ENCODE results near the gene ATP2A2. TPM values are rescaled to one million over a fixed set of nuclear protein-coding genes. Genes with fewer than 3 reads are reported as not detected.

Gene ATP2A2
- total and polyA plus RNA-seq, 2 donors from 2014 or later = 37.2 to 221 TPM

GRCh38 chr12:110349514-110350151 lies 68.6 kb downstream of the ATP2A2 start:
- no peaks in the 10 kb centered on the region for H3K27me3 ChIP-seq (ENCODE audit: control insufficient read depth, insufficient read depth, low read length)
- H3K9me3 ChIP-seq (ENCODE audit: control insufficient read depth in 2 of 3, insufficient read depth in 1 of 3, low read length in 3 of 3) = no peaks in the 10 kb centered on the region
- no peak overlapping the region for H3K9ac ChIP-seq (ENCODE audit: low read length in 3 of 3)
- no peaks in the 10 kb centered on the region for H3K4me1 ChIP-seq (ENCODE audit: control insufficient read depth in 2 of 3, insufficient read depth in 2 of 3, low read depth in 1 of 3, low read length in 3 of 3)
- intact Hi-C loops (cut with DNase I) = no loop called here
- no peak overlapping the region for H3K4me3 ChIP-seq (ENCODE audit: low read length in 3 of 3)
- FAIRE-seq (no peak), DNase-seq (peak in 3 of 5 donors; percentile 16 to 48 (median 18))
- H3K36me3 ChIP-seq (ENCODE audit: control insufficient read depth in 2 of 3, insufficient read depth in 3 of 3, low read length in 3 of 3) = peaks cover 4 to 50% (median 46%) of the 10 kb centered on the region in 3 donors
- no peak overlapping the region for H3K27ac ChIP-seq (ENCODE audit: low read depth in 2 of 2, low read length in 2 of 2)
- TF ChIP-seq CTCF (IDR thresholded peaks at IDR 0.05; ENCODE audit: borderline replicate concordance, extremely low read depth, insufficient read depth) = no peak

DNA sequence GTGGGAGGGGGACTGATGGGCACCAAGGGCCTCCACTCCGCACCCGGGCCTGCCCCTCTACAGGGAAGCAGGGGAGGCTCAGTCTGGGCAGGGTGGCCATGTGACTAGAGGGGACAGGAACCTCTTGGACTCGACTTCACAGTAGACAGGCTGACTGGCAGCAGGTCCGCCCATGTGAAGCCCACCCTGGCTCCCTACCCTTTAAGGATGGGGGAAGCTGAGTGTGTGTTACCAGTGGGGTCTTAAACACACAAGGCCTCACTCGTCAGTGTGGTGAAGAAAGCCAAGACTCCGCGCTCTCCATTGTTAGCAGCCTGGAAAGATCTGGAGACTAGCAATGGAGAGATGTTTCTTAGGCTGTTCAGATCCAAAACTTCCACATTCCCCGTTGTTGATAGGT lies 70.1 kb downstream of the ATP2A2 start:
- Histone ChIP-seq H3K4me3 (ENCODE audit: low read length in 3 of 3) (no peak overlapping the region), H3K27ac (ENCODE audit: low read depth in 2 of 2, low read length in 2 of 2) (no peak overlapping the region), H3K27me3 (ENCODE audit: control insufficient read depth, insufficient read depth, low read length) (no peaks in the 10 kb centered on the region), H3K9ac (ENCODE audit: low read length in 3 of 3) (no peak overlapping the region), H3K4me1 (ENCODE audit: control insufficient read depth in 2 of 3, insufficient read depth in 2 of 3, low read depth in 1 of 3, low read length in 3 of 3) (no peaks in the 10 kb centered on the region), H3K9me3 (ENCODE audit: control insufficient read depth in 2 of 3, insufficient read depth in 1 of 3, low read length in 3 of 3) (no peaks in the 10 kb centered on the region), H3K36me3 (ENCODE audit: control insufficient read depth in 2 of 3, insufficient read depth in 3 of 3, low read length in 3 of 3) (peaks cover 3 to 35% (median 31%) of the 10 kb centered on the region in 3 donors)
- DNase-seq = no peak
- no peak for FAIRE-seq
- TF ChIP-seq CTCF (IDR thresholded peaks at IDR 0.05; ENCODE audit: borderline replicate concordance, extremely low read depth, insufficient read depth) = no peak
- intact Hi-C loops (cut with DNase I) = no loop called here

DNA sequence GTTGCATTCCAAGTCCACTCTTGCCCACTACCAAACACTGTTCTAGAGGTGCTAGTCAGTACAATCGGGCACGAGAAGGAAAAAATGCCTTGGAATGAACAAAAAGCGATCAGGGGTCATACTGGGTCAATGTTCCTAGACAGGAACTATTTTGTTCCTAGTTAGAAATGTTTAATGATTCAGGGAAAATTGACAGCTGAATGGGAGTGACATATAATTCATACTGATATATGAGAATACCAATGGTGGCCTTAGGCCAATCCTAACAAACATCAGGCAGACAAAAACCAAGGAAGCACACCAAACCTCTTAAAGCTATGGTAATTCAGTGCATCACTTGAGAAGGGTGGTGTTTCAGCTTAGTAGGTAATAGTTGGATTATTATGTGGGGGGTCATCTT lies 71.4 kb downstream of the ATP2A2 start:
- Histone ChIP-seq H3K4me1 (ENCODE audit: control insufficient read depth in 2 of 3, insufficient read depth in 2 of 3, low read depth in 1 of 3, low read length in 3 of 3) (no peaks in the 10 kb centered on the region), H3K27ac (ENCODE audit: low read depth in 2 of 2, low read length in 2 of 2) (no peak overlapping the region), H3K36me3 (ENCODE audit: control insufficient read depth in 2 of 3, insufficient read depth in 3 of 3, low read length in 3 of 3) (peaks cover 2 to 24% (median 22%) of the 10 kb centered on the region in 3 donors), H3K9ac (ENCODE audit: low read length in 3 of 3) (no peak overlapping the region), H3K27me3 (ENCODE audit: control insufficient read depth, insufficient read depth, low read length) (no peaks in the 10 kb centered on the region), H3K4me3 (ENCODE audit: low read length in 3 of 3) (no peak overlapping the region), H3K9me3 (ENCODE audit: control insufficient read depth in 2 of 3, insufficient read depth in 1 of 3, low read length in 3 of 3) (no peaks in the 10 kb centered on the region)
- DNase-seq (no peak), FAIRE-seq (no peak)
- intact Hi-C loops (cut with DNase I) = no loop called here
- TF ChIP-seq CTCF (IDR thresholded peaks at IDR 0.05; ENCODE audit: borderline replicate concordance, extremely low read depth, insufficient read depth) = no peak
